HepG2 (cell line): ENCODE results near the gene AKAP9. TPM values are rescaled to one million over a fixed set of nuclear protein-coding genes. Genes with fewer than 3 reads are reported as not detected.

Experiments used
- CBX5 ChIP-seq: sonication (generic); formaldehyde crosslinking; IDR thresholded peaks from 2 replicates; pipeline ENCODE4 v1.4.0; 2020; ENCODE audit warnings: missing genetic modification reagents, borderline replicate concordance
- KLF11 ChIP-seq: IDR thresholded peaks from 2 replicates; pipeline ENCODE4 v1.6.1; 2016; ENCODE audit warnings: missing compliant biosample characterization
- ZNF543 ChIP-seq: sonication (generic); formaldehyde crosslinking; IDR thresholded peaks from 2 replicates; pipeline ENCODE4 v1.4.0; 2020; ENCODE audit warnings: mild to moderate bottlenecking, missing genetic modification reagents
- polyA plus RNA-seq, 8 experiments: library from polyadenylated mRNA; depleted of rRNA in 3 of 8; stranded (reverse) in 7 of 8; unstranded in 1 of 8; fragments of >200 nt; fragmentation: Illumina TruSeq in 4 of 8; extraction: Trizol in 4 of 8; gene quantifications; 2 replicates each; pipeline versions ENCODE4 v1.2.1 to v1.2.3, GENCODE V29; 2011 to 2016; ENCODE audit warnings: low read depth in 4 of 8, missing spikeins in 1 of 8, mixed read lengths in 1 of 8; ENCODE audit not compliant: insufficient read depth in 1 of 8
- total RNA-seq, 5 experiments: library from RNA; depleted of rRNA; stranded (reverse); fragments of >200 nt; fragmentation: Illumina TruSeq; extraction: Trizol; gene quantifications; 2 replicates each; pipeline ENCODE4 v1.2.3, GENCODE V29; 2016; ENCODE audit warnings: low read depth in 1 of 5
- TF ChIP-seq, protein P1 (sequence below): sonication (generic); formaldehyde crosslinking; IDR thresholded peaks from 2 replicates; pipeline ENCODE4 v1.4.0; 2020; ENCODE audit warnings: mild to moderate bottlenecking, missing genetic modification reagents, borderline replicate concordance
- TF ChIP-seq, protein P2 (sequence below): sonication (generic); formaldehyde crosslinking; IDR thresholded peaks from 2 replicates; pipeline ENCODE4 v1.5.0; 2020; ENCODE audit warnings: missing genetic modification reagents

AKAP9 gene
- total and polyA plus RNA-seq, 2 of the 13 experiments (the other 11 are each of a cell fraction or from before 2014, with no cell fraction given), result 27.6 to 33.1 TPM

DNA sequence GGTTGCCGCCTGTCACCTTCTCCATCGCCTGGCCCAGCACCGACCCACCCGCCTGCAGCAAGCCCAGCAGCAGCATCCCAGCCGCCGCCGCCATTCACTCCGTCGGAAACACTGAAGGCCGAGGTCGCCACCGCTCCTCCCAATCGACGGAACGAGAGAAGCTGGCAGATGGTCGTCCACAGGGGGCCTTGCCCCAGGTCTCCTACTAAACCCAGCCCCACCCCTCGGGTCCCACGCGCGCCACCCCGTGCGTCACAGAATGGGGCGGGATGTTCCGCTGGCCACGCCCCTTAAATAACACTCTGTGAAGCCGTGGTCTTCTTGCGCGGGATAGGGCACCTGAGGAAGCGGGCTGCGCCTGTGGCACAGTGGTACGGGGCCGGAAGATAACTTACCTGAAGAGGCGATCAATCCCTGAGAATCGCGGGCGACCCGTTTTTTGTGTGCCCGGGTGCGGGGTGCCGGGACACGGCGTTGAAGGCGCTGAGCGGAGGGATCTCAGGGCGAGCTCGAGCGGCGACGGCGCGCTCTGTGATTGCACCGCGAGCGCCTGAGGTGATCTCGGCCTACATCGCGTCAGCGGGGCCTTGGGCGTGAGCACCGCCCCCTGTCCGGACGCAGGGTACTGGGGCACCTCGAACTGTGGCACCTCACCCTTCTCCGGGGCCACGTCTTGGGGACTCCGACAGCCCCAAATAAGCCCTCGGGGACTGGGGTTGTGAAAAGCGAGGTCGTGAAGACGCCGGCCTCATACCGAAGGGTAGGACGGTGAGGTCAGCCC lies 193.8 kb downstream of the AKAP9 start, which contains the start of gene CYP51A1 (continued):
- TF ChIP-seq ZNF543 (CRISPR knock-in tag) (peak; percentile 92; the same call in 1 of the 2 replicates), KLF11 (CRISPR knock-in tag) (0 out of 2 replicates have a peak, but pooled peaks have one; percentile 43), CBX5 (CRISPR knock-in tag) (peak; percentile 56; the same call in 1 of the 2 replicates)
- TF ChIP-seq, protein P1, sequence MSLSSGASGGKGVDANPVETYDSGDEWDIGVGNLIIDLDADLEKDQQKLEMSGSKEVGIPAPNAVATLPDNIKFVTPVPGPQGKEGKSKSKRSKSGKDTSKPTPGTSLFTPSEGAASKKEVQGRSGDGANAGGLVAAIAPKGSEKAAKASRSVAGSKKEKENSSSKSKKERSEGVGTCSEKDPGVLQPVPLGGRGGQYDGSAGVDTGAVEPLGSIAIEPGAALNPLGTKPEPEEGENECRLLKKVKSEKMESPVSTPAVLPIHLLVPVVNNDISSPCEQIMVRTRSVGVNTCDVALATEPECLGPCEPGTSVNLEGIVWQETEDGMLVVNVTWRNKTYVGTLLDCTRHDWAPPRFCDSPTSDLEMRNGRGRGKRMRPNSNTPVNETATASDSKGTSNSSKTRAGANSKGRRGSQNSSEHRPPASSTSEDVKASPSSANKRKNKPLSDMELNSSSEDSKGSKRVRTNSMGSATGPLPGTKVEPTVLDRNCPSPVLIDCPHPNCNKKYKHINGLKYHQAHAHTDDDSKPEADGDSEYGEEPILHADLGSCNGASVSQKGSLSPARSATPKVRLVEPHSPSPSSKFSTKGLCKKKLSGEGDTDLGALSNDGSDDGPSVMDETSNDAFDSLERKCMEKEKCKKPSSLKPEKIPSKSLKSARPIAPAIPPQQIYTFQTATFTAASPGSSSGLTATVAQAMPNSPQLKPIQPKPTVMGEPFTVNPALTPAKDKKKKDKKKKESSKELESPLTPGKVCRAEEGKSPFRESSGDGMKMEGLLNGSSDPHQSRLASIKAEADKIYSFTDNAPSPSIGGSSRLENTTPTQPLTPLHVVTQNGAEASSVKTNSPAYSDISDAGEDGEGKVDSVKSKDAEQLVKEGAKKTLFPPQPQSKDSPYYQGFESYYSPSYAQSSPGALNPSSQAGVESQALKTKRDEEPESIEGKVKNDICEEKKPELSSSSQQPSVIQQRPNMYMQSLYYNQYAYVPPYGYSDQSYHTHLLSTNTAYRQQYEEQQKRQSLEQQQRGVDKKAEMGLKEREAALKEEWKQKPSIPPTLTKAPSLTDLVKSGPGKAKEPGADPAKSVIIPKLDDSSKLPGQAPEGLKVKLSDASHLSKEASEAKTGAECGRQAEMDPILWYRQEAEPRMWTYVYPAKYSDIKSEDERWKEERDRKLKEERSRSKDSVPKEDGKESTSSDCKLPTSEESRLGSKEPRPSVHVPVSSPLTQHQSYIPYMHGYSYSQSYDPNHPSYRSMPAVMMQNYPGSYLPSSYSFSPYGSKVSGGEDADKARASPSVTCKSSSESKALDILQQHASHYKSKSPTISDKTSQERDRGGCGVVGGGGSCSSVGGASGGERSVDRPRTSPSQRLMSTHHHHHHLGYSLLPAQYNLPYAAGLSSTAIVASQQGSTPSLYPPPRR, result peak; percentile 64
- TF ChIP-seq, protein P2, sequence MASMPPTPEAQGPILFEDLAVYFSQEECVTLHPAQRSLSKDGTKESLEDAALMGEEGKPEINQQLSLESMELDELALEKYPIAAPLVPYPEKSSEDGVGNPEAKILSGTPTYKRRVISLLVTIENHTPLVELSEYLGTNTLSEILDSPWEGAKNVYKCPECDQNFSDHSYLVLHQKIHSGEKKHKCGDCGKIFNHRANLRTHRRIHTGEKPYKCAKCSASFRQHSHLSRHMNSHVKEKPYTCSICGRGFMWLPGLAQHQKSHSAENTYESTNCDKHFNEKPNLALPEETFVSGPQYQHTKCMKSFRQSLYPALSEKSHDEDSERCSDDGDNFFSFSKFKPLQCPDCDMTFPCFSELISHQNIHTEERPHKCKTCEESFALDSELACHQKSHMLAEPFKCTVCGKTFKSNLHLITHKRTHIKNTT (CRISPR knock-in tag), result no peak
- TF ChIP-seq, all 625 proteins: peak for 354
